ENCODE results near the gene KRTAP12-3.

GRCh38 chr21:44614961-44615391 is 42.8 kb upstream of the KRTAP12-3 start:
- TF ChIP-seq CTCF (IDR thresholded peaks at IDR 0.05) = no peak
- no peak for TF ChIP-seq POLR2A (IDR thresholded peaks at IDR 0.05)

Data from breast epithelium (tissue), 3 donors.